Measurements from ENCODE around the gene PET117.
A peak's percentile ranks its signal among the peaks of the same experiment; 100 is the strongest.
"Not testable (repeated sequence)": the region's sequence is repeated elsewhere in the genome, so short reads cannot be mapped to it uniquely, and the experiment has no call there.

PET117 gene, protein sequence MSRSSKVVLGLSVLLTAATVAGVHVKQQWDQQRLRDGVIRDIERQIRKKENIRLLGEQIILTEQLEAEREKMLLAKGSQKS

DNA sequence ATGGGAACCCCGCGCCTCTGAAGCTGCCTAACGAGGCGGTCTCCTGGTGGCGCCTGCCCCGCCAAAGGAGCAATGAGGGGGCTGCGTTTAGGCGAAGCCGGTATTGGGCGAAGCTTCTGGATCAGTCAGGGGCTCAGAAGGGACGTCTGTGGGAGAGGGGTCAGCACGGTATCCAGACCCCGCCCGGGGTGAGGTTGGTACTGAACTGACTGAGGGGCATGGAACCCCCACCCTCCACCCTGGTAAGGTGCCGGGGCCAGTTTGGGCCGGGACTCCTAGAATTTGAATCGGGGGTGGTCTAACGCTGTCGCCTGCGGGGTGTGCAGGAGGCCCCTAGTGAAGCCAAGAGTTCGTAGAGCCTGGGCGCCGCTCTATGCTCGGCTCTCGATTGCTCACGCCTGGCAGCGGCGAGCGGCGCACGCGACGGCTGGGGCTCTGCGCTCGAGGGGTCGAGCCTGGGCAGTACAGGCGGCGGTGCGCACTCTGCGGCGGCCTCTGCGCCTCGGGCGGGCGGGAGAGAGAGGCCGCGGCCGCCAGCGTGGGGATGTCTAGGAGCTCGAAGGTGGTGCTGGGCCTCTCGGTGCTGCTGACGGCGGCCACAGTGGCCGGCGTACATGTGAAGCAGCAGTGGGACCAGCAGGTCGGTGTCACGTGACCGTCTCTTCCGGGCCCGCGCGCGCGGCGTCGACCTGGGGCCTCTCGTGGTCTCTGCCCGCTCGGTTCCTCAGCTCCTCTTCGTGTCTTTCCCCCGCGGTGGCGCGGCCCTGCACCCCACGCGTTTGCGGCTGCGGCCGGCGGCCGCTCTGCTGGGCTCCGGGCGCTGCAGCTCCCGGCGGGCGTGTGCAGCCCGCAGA, at the start of gene PET117, which contains the start of gene KAT14:
Gene PET117 (plus strand): TSS at position 452 of the 854 bp plus-strand sequence. CDS start 93 bp downstream, at position 545.
Gene KAT14 (plus strand): TSS at position 452 of the 854 bp plus-strand sequence. CDS start 4,798 bp downstream, outside the sequence.
- peak; percentile 84 for DNase-seq (ENCODE audit: low spot score)

DNA sequence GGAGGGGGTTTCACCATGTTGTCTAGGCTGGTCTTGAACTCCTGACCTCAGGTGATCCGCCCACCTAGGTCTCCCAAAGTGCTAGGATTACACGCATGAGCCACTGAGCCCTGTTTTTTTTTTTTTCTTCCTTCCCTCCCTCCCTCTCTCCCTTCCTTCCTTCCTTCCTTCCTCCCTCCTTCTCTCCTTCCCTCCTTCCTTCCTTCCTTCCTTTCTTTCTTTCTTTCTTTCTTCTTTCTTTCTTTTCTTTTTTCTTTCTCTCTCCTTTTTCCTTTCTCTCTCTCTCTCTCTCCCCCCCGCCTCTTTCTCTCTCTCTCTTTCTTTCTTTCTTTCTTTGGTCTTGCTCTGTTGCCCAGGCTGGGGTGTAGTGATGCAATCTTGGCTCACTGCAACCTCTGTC, 49.4 kb upstream of the PET117 start:
- not testable (repeated sequence) for DNase-seq (ENCODE audit: low spot score)

DNA sequence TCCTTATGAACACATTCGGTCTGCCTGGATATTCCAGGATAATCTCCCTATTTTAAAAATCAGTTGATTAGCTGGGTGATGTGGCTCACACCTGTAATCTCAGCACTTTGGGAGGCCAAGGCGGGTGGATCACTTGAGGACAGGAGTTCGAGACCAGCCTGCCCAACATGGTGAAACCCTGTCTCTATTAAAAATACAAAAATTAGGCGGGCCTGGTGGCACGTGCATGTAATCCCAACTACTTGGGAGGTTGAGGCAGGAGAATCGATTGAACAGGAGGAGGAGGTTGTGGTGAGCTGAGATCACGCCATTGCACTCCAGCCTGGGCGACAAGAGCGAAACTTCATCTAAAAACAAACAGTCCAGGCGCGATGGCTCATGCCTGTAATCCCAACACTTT, 48.8 kb upstream of the PET117 start:
- not testable (repeated sequence) for DNase-seq (ENCODE audit: low spot score)

DNA sequence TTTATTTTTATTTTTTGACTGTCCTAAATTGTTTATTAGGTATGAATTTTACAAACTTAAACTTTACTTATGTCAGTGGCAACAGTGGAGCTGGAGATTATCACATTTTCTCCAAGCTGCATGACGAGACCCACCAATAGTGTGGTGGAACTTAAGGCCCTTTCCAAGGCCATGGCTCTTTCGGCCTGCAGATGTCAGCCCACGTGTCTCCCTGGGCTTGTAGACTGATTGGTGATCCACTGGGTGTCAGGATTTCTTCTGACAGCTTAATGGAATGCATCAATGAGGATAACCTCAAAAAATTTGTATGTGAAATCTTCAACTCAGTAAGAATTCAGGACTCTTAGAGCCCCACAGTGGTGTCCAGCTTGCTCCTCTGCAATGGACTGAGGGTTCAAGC, 47.6 kb upstream of the PET117 start:
- DNase-seq (ENCODE audit: low spot score): peak; percentile 3

DNA sequence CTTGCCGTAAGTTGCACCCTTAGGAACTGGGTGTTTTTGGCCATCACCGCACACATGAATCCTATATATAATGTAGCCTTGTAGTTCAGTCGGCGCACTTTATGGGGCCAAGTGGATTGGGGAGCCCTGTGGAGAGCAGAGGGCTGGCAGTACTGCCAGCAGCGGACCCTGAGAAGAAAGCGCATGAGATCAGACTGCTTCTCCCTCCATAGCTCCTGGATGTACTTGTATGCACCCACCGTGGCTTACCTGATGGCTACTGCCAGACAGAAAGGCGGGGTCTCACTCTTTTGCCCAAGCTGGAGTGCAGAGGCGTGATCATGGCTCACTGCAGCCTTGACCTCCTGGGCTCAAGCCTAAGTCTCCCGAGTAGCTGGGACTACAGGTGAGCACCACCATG, 47.2 kb upstream of the PET117 start:
- no peak for DNase-seq (ENCODE audit: low spot score)

DNA sequence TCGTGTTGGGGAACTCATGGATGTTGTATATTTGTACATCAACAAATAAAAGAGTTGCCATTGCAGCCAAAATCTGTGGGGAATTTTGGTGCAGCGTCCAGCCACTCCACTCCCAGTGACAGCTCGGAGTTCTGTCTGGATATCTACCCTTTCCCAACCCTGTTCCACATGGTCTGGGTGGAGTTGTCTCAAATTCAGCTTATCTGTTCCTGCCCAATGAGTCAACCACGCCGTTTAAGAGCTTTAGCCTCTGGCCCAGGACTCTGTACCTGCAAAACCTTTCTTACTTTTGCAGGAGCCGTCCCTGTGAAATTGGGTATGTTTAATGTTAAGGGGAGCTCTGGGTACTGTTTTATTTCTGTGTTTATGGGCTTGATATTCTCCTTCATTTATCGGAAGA, 46.0 kb upstream of the PET117 start:
- no peak for DNase-seq (ENCODE audit: low spot score)

DNA sequence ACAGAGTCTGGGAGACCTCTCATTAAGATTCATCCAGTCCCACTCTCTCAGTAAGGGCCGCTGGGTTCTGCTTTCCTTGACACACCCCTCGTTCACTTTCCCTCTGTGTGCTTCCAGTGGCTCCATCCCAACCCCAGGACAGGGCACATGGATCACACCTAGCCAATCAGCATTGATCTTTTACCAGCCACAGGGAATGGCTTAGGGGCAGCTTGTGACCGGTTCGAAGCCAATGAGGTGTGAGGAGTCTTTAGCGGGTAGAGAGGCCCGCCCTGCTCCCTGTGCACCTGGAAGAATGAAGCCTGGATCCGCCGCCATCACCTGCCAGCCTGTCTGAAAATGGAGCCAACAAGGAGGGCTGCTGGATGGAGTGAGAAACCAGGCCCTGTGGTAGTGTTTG, 44.8 kb upstream of the PET117 start:
- DNase-seq (ENCODE audit: low spot score): no peak

DNA sequence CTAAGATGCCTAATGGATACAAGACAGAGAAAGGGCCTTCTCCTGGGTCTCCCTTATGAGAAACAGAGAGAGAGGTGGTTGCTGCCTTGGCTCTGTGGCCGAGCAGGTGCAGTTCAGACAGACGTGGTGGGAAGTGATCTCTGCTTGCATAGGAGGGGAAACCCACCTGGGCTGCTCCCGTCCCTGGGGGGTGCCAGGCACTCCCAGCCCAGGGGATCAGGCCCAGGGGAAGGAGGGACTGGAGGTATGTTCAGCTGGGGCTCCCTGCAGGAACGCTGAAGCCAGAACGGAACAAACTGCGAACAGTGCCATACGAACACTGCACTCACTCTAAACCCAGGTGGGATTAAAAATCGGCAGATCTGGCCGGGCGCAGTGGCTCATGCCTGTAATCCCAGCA, 44.3 kb upstream of the PET117 start:
- DNase-seq (ENCODE audit: low spot score): no peak

DNA sequence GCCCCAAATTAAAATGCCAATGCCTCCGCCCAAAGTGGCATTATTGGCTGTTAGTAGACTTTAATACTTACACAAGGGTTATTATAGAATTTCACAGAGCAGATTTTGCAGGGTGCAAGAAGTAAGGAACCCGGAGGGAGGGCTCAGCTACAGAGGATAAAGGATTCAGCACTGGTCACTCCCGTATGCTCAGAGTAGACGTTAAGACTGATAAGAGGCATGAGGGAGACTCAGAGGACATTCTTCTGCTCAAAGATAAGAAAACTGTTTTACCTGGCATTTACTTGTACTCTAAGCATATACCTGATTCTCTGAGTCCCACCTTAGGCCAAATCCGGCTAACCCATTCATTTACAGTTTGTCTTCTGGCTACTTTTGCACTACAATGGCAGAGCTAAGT, 43.5 kb upstream of the PET117 start:
- DNase-seq (ENCODE audit: low spot score): no peak

DNA sequence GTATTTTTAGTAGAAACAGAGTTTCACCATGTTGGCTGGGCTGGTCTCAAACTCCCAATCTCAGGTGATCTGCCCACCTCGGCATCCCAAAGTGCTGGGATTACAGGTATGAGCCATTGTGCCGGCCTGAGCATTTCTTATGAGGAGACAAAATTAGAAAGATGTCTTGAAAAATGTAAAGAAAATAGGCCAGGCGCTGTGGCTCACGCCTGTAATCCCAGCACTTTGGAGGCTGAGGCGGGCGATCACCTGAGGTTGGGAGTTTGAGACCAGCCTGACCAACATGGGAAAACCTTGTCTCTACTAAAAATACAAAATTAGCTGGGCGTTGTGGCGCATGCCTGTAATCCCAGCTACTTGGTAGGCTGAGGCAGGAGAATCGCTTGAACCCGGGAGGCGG, 37.1 kb upstream of the PET117 start:
- DNase-seq (ENCODE audit: low spot score): not testable (repeated sequence)

DNA sequence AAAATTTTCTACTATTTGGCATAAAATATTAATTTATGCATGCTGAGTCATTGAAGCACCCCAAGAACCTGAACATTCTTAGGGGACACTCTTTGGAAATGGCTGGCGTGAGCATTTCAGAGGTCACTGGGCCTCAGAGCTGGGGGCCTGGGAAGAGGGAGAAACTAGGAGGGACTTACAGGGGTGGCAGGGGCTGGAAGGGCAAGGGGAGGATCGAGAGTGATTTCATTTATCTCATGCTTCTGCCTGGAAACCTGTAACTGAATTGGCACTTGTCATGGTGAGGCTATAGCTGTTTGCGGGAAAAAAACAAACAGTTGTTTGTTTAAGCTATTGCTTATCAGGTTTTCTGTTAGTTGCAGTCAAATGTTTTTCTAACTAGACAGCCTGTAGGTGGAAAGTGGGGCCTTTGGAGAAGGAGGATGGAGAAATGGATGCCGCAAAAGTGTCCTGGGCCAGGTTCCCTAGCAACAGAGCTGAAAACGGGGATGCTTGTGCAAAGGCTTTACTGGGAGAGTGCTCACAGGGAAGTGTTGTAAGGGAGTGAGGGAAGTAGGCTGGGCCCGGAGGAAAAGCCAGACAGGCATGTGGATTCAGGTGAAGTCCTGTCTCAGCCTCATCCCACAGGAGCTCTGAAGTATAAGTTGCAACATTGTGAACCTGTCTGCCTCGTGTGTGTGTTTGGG, 36.4 kb upstream of the PET117 start:
- no peak for DNase-seq (ENCODE audit: low spot score)

DNA sequence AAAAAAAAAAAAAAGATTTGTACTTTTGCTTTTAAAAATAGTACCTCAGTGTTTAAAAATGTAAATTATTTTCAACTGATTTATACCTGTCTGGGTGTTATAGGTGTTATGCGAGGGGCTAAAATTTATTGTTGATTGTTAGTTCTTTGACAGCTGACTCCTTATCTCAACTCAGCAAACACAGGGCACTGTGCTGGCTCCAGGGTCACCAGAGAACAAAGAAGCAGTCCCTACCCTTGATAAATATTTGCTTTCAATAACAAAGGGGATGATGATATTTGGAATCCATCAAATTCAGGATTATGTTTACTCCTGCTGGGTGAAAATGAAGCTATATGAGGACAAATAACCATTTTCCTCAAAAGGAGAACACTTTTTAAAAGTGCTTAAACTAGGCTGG, 34.2 kb upstream of the PET117 start:
- DNase-seq (ENCODE audit: low spot score): no peak

DNA sequence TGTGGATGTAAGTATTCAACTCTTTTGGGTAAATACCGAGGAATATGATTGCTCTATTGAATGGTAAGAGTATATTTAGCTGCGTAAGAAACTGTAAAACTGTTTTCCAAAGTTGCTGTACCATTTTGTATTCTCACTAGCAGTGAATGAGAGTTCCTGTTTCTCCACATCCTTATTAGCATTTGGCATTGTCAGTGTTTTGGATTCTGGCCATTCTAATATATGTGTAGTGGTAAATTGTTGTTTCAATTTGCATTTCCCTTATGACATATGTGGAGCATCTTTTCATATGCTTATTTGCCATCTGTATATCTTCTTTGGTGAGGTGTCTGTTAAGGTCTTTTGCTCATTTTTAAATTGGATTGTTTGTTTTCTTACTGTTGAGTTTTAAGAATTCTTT, 29.3 kb upstream of the PET117 start:
- no peak for DNase-seq (ENCODE audit: low spot score)

DNA sequence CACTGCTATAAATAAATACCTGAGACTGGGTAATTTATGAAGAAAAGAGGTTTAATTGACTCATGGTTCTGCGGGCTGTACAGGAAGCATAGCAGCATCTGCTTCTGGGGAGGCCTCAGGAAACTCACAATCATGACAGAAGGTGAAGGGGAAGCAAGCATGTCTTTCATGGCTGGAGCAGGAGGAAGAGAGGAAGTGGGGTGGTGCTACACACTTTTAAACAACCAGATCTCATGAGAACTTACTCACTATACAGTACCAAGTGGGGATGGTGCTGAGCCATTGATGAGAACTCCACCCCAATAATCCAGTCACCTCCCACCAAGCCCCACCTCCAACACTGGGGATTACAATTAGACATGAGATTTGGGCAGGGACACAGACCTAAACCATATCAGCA, 9.1 kb upstream of the PET117 start:
- not testable (repeated sequence) for DNase-seq (ENCODE audit: low spot score)

DNA sequence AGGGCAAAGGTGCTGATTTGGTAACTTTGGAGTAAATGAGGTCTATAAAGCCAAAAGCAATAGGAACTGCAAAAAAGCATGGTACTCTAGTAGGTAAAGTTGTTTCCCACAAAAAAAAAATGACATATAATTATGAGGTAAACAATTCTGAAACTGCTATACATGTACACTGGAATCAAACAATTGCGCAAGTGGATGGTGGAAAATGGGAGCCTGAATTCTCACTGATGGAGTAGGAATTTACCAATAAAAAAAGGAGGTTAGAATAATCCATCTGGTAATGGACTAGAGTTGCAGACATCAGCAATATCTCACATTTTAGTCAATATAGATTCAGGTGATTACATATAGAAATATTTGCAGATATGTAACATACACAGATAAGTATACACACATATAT, 5.0 kb upstream of the PET117 start:
- DNase-seq (ENCODE audit: low spot score): no peak

DNA sequence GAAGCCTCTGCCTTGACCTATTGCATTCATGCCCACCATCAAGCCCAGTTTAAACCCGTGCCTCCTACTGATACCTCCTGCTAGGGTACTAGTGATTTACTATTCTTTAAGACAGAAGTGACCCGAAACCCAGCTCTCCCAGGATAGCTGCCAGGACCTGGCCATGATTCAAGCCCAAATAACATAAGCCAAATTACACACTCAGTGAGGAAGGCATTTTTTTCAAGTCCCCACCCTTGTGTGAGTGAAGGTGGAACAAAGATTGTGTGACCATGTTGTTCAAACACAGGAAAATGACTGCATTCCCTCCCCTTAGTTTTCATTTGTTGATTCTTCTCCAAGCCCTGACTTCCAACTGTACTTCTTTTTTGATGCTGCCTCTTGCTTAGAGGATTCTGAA, 3.7 kb upstream of the PET117 start:
- DNase-seq (ENCODE audit: low spot score): no peak

DNA sequence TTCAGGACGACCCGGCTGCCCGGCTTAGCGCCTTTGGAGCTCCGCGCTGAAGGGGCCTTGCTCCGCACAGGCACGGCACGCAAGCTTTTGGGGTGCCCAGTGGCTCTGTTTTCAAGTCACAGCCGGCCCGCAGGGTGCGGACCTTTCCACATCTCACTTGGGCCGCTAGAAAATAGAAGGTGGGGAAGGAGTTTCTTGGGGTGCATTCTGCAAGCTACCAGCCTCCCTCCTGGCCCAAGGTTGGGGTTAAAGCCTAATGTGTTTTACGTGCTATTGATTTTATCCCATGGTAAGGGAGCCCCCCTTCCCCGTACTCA, 561 bp downstream of the PET117 start:
- DNase-seq (ENCODE audit: low spot score): no peak

DNA sequence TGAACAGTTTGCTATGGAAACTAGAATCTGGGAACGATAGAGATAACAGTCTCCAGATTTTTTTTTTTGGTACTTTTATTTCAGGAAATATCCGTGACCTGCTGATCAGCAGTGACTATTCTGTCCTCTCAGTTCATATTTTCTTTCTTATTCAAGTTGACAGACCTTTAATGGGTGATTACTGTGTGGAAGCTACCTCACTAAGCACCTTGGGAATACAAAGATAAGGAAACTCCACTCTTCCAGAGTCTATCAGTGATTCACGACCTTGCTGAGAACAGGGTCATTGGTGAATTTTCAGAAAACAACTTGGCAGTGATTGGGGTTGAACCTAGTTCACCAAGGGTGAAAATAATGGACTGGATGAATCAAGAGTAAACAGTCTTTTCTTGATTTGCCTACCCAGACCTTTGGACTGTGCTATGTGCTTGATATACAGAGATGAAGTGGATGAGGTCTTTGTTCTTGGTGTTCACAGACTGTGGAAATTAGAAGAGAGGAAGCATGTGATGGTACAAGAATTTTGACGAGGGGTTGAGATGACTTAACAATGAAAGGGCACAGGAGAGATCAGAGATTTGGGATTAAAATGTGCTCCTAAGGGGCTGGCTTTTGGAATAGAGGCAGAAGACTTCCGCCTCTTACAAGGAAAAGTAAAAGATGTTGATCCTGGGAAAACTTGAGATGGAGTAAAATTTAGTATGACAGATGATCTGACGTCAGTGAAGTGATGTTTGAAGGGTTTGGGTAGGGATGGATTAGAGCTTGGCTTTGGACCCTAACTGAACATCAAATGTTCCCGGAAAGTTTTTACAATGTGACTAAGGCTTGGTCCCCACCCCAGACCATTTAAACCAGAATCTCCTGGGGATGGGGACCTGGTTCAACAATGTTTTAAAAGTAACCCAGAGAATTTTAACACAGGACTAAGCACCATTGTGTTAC, 1.2 kb downstream of the PET117 start:
- DNase-seq (ENCODE audit: low spot score): no peak

DNA sequence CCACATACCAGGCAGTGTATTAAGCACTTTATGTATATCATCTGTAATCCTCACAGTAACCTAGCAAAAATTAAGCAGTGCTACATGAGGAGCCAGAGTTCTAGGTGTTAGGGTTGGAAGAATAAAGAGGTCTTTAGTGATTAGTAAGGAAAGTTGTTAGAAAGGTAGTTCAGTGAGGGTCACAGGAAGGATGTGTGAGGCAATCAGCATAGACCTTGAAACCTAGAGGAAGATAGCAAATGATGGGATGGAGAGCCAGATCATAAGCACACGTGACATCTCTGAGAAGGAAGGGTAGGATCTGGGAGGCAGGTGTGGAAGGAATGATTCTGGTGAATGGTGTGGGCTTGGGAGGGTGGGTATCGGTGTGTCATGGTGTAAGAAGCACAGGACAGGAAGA, 2.2 kb downstream of the PET117 start:
- no peak for DNase-seq (ENCODE audit: low spot score)

DNA sequence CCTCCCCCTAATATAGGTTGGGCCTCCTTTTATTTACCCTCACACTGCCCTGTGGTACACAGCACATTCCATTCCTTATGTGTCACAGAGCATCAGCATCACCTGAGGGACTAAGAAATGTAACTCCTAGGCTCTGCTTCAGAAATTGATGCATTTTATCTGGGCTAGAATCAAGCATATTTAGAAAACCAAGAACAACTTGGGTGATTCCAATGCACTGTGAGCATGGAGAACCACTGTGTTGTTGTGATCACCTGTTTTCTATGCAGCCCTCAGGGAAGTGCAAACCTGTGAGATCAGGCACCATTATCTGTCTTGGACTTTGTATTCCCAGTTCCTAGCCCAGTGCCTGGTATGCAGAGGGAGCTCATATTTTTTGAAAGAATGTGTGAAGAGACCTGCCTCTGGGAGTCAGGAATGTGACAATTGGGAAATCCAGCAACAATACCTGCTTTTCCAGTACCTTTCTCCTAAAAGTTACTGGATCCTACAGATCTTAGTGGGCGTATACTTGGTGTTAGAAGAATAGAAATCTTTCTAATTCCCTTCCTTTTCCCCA, 7.0 kb downstream of the PET117 start:
- no peak for DNase-seq (ENCODE audit: low spot score)

DNA sequence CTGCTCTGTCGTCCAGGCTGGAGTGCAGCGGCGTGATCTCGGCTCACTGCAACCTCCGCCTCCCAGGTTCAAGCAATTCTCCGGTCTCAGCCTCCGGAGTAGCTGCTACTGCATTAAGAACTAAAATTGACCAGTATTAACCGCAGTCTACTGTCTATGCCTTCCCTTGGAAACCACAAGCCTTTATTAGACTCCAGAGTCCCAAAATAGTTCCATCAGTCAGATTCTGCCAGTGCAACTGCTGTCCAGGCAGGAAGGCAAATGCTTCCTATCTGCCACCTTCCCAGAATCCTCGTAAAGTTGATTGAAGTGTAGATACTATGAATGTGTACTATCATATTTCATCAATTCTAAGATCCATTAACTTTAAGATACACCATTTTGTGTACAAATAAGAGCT, 16.7 kb downstream of the PET117 start:
- DNase-seq (ENCODE audit: low spot score): no peak

DNA sequence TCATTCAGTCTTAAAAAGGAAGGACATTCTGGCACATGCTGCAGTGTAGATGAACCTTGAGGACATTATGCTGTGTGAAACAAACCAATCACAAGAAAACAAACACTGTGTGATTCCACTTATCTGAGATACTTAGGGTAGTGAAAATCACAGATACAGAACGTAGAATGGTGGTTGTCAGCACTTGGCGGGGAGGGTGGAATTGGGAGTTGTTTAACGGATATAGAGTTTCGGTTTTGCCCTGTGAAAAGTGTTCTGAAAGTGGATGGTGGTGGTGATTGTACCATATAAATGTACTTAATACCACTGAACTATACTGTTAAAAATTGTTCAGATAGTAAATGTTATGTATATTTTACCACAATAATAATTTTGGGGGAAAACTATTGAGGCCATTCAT, 18.4 kb downstream of the PET117 start:
- DNase-seq (ENCODE audit: low spot score): no peak

All from pons (tissue), 1 donor.